ENCODE results near the gene UFD1. TPM values are rescaled to one million over a fixed set of nuclear protein-coding genes. Genes with fewer than 3 reads are reported as not detected.
A peak's percentile ranks its signal among the peaks of the same experiment; 100 is the strongest.

The UFD1 gene
- total and polyA plus RNA-seq, 12 donors: 31.5 to 79.4 (median 43.5) TPM

DNA sequence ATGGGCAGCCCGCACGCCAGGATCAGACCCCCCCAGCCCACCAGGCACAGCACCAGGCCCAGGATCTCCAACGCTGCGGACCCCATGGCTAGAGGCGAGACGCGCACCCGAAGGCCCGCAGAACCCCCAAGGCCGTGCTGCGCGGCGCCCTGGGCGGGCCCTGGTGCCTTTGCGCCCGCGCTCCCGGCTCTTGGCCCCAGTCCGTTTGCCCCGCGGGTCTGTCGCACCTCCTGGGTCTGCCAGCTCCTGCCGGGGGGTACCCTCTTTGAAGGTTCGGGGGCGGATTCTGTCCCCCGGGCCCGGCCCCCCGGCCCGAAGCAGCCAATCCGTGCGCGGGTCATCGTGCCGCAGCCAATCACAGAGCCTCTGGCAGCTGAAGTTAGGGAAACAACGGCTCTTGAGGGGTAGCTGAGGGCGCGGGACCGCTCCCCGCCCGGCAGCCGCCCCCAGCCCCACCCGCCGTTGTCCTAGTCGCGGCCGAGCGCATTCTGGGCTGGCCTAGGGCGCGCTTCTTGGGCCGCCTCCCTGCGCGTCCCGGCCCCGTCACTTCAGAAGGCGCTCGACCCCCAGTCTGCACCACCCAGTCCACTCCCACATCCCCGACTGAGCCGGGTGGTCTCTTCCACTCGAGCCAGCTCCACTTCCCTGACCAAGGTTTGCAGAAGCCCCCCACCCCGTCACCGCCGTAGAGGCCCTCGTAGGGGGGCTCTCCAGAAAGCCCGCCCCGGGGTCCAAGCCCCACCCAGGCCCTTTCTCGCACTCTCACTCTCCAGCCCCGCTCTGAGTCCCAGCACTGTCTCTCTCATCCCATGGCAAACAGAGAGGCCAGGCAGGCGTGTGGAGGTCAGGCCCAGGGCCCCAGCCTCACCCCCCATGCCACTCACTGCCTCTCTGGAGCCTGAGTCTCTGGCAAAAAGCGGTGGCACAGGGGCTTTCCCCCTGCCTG lies 45.5 kb upstream of the UFD1 start, which contains the start of gene CLDN5:
TSS of gene CLDN5 (minus strand) at position 241 of the 946 bp plus-strand sequence. CDS start at position 86, 155 bp downstream.
- Histone ChIP-seq H3K36me3 (peaks cover 0 to 6% (median 0%) of the 10 kb centered on the region in 9 donors), H3K27me3 (peaks cover 13 to 43% (median 30%) of the 10 kb centered on the region in 7 donors), H3K4me3 (peak within 1 kb of the TSS; percentile 51 to 75 (median 60)), H3K9me3 (no peaks in the 10 kb centered on the region), H3K27ac (peak within 1 kb of the TSS; percentile 76 to 97 (median 90)), H3K4me1 (peaks cover 19 to 73% (median 36%) of the 10 kb centered on the region in 9 donors)
- DNase-seq: peak; percentile 69 to 79
- TF ChIP-seq CTCF (IDR thresholded peaks at IDR 0.05): no peak
- peak; percentile 53 to 80 (median 70) for ATAC-seq
- intact Hi-C loops (cut with DNase I): loop anchor here in 8 of 10 donors (1.0 to 10.0 kb wide), 8 partner anchors 42 to 100 kb away; no protein-coding TSS in a partner anchor
- 4 to 5% methylated on average over 59 to 69 of the region's 69 CpGs for WGBS, 2 donors

GRCh38 chr22:19523240-19524169 lies 44.5 kb upstream of the UFD1 start:
- Histone ChIP-seq H3K9me3 (no peaks in the 10 kb centered on the region), H3K27ac (peak overlapping the region; percentile 71 to 97 (median 89)), H3K4me3 (peak overlapping the region; percentile 51 to 75 (median 60)), H3K4me1 (peaks cover 19 to 78% (median 36%) of the 10 kb centered on the region in 9 donors), H3K36me3 (peaks cover 0 to 6% (median 0%) of the 10 kb centered on the region in 9 donors), H3K27me3 (peaks cover 13 to 43% (median 30%) of the 10 kb centered on the region in 7 donors)
- no peak for TF ChIP-seq CTCF (IDR thresholded peaks at IDR 0.05)
- ATAC-seq: peak in 5 of 8 donors; percentile 0 to 18 (median 9)
- no peak for DNase-seq
- intact Hi-C loops (cut with DNase I): loop anchor here in 8 of 10 donors (1.0 to 10.0 kb wide), 7 partner anchors 43 to 101 kb away; no protein-coding TSS in a partner anchor
- WGBS, 2 donors: 1 to 2% methylated on average over 93 to 99 of the region's 99 CpGs

DNA sequence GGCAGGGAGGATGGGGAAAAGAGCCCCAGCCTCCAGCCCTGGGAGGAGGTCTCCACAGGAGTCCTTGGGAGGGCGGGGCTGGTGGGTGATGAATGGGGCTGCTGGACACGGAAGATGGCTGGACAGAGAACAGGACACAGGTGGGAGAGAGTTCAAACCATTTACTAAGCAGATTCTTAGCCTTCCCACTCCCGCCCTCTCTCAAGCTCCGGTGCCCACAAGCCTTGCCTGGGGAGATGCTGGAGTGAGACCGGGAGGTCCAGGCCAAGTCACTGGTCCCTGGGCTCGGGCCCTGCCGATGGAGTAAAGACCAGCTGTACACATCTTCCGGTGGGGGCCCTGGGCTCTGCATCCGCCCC lies 43.9 kb upstream of the UFD1 start:
- intact Hi-C loops (cut with DNase I): loop anchor here in 6 of 10 donors (5.0 to 10.0 kb wide), 4 partner anchors 52 to 102 kb away; no protein-coding TSS in a partner anchor

More for the DNA sequence above, 43.9 kb upstream of the UFD1 start:
- Histone ChIP-seq H3K4me1 (peaks cover 18 to 75% (median 34%) of the 10 kb centered on the region in 9 donors), H3K9me3 (no peaks in the 10 kb centered on the region), H3K4me3 (peak overlapping the region; percentile 51 to 75 (median 60)), H3K27ac (peak overlapping the region; percentile 71 to 97 (median 89)), H3K27me3 (peaks cover 13 to 43% (median 30%) of the 10 kb centered on the region in 7 donors), H3K36me3 (peaks cover 0 to 6% (median 0%) of the 10 kb centered on the region in 9 donors)
- DNase-seq (peak in 1 of 2 donors; percentile 14), ATAC-seq (peak in 1 of 8 donors; percentile 1)
- no peak for TF ChIP-seq CTCF (IDR thresholded peaks at IDR 0.05)
- 24 to 29% methylated on average over 9 of the region's 9 CpGs for WGBS, 2 donors

Data from heart right ventricle (tissue), 16 donors.